SW 1271 (cell line): Measurements from ENCODE around the gene ZNF425.
"Not testable (repeated sequence)": the region's sequence is repeated elsewhere in the genome, so short reads cannot be mapped to it uniquely, and the experiment has no call there.

Source experiments
- DNase-seq, 2 experiments: peaks; one replicate each; lab custom pipeline; 2025; lab: John Stamatoyannopoulos, UW

Gene ZNF425

GRCh38 chr7:149071641-149072437 is 54.3 kb downstream of the ZNF425 start:
- no peak for DNase-seq

GRCh38 chr7:149071182-149071635 is 54.9 kb downstream of the ZNF425 start:
- no peak for DNase-seq

GRCh38 chr7:149070372-149071125 is 55.6 kb downstream of the ZNF425 start:
- no peak for DNase-seq

GRCh38 chr7:149067869-149068268 is 58.3 kb downstream of the ZNF425 start:
- no peak for DNase-seq

GRCh38 chr7:149063476-149063875 is 62.6 kb downstream of the ZNF425 start:
- DNase-seq = no peak

GRCh38 chr7:149062217-149062899 is 63.8 kb downstream of the ZNF425 start:
- DNase-seq = not testable (repeated sequence)

- no peak for DNase-seq
These were observed 66.0 kb downstream of the ZNF425 start for GRCh38 chr7:149060156-149060555.

GRCh38 chr7:149053885-149054284 is 72.2 kb downstream of the ZNF425 start:
- no peak for DNase-seq

- DNase-seq = no peak
These were observed 72.7 kb downstream of the ZNF425 start for GRCh38 chr7:149053384-149053783.
